HCT116 (cell line): ENCODE data around the gene TDRD12. TPM values are rescaled to one million over a fixed set of nuclear protein-coding genes. Genes with fewer than 3 reads are reported as not detected.

ENCODE experiments used
- ATF3 ChIP-seq: IDR thresholded peaks from 2 replicates; pipeline ENCODE4 v1.6.1; 2012
- CBX3 ChIP-seq: IDR thresholded peaks from 2 replicates; pipeline ENCODE4 v1.6.1; 2012; ENCODE audit warnings: low read depth
- CEBPB ChIP-seq: IDR thresholded peaks from 2 replicates; pipeline ENCODE4 v1.6.1; 2012; ENCODE audit warnings: low read depth
- EGR1 ChIP-seq: IDR thresholded peaks from 2 replicates; pipeline ENCODE4 v1.6.1; 2012; ENCODE audit warnings: low read depth
- EZH2 ChIP-seq: fragments of 200-600 bp; sonication (generic); IDR thresholded peaks from 2 replicates; pipeline ENCODE4 v1.6.1; 2017; ENCODE audit warnings: antibody characterized with exemption, mixed run types
- JUND ChIP-seq: IDR thresholded peaks from 2 replicates; pipeline ENCODE4 v1.6.1; 2012
- POLR2A ChIP-seq: IDR thresholded peaks from 2 replicates; pipeline ENCODE4 v1.7.0; 2011; ENCODE audit warnings: borderline replicate concordance; ENCODE audit not compliant: insufficient read depth, insufficient read length; ENCODE audit errors: extremely low read depth
- POLR2AphosphoS5 ChIP-seq: IDR thresholded peaks from 2 replicates; pipeline ENCODE4 v1.6.1; 2011; ENCODE audit warnings: mild to moderate bottlenecking, low read depth, low read length, moderate library complexity
- RAD21 ChIP-seq: IDR thresholded peaks from 2 replicates; pipeline ENCODE4 v1.6.1; 2012; ENCODE audit warnings: low read depth, mild to moderate bottlenecking
- SIN3A ChIP-seq: IDR thresholded peaks from 2 replicates; pipeline ENCODE4 v1.6.1; 2012; ENCODE audit warnings: low read depth
- TCF7L2 ChIP-seq: IDR thresholded peaks from 2 replicates; pipeline ENCODE4 v1.7.0; 2011; ENCODE audit warnings: borderline replicate concordance, inconsistent platforms; ENCODE audit not compliant: insufficient read depth, insufficient read length; ENCODE audit errors: extremely low read depth
- ZNF274 ChIP-seq: fragments of 200-500 bp; sonication (Bioruptor generic); IDR thresholded peaks from 2 replicates; pipeline ENCODE4 v1.6.1; 2014; ENCODE audit warnings: mild to moderate bottlenecking, low read depth, low read length, inconsistent platforms
- total RNA-seq: library from RNA; stranded (reverse); gene quantifications from one replicate; pipeline ENCODE4 v1.2.1, GENCODE V29; 2021; ENCODE audit not compliant: unreplicated experiment
- TF ChIP-seq, protein P1 (sequence below): IDR thresholded peaks from 2 replicates; pipeline ENCODE4 v1.6.1; 2011; ENCODE audit warnings: mild to moderate bottlenecking, low read length, moderate library complexity; ENCODE audit not compliant: insufficient replicate concordance; ENCODE audit errors: extremely low read depth
- TF ChIP-seq, protein P2 (sequence below): IDR thresholded peaks from 2 replicates; pipeline ENCODE4 v1.6.1; 2012

The TDRD12 gene
- total RNA-seq, 1 experiment from 2014 or later: 0.30 TPM

DNA sequence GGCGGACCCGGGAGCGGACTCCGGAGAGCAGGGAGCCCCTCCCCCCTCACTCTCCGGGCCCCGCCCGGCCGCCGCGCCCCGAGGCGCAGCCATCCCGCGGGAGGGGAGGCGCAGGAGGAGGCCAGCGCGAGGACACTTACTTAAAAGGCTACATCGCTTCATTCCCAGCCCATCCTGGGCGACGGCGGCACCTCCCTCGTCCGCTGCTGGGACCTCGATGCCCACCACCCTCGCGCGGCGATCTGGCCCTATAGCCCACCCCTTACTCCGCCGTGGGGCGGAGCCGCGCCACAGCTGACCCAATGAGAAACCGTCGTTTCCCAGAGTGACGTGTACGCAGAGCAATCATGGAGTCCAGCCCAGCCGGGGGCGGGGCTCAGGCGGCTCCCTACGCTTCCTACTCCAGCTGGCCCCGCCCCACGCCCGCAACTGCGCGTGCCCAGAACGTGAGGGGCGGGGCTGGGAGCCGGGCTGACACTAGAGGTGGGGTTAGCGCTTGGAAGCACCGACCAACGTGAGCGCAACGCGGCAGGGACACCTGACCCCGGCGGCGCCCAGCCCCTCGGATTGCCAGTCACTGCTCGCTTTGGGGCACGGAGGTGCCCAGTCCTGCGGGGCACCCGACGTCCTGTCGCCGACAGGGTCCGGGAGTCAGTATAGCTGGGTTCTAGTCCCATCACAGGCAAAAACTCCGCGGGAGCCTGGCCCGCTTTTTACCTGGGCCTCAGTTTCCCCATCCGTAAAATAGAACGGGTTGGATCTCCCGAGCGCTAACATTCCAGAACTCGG is 44.4 kb upstream of the TDRD12 start, which contains the start of gene ANKRD27 (continued):
- TF ChIP-seq, protein P1, sequence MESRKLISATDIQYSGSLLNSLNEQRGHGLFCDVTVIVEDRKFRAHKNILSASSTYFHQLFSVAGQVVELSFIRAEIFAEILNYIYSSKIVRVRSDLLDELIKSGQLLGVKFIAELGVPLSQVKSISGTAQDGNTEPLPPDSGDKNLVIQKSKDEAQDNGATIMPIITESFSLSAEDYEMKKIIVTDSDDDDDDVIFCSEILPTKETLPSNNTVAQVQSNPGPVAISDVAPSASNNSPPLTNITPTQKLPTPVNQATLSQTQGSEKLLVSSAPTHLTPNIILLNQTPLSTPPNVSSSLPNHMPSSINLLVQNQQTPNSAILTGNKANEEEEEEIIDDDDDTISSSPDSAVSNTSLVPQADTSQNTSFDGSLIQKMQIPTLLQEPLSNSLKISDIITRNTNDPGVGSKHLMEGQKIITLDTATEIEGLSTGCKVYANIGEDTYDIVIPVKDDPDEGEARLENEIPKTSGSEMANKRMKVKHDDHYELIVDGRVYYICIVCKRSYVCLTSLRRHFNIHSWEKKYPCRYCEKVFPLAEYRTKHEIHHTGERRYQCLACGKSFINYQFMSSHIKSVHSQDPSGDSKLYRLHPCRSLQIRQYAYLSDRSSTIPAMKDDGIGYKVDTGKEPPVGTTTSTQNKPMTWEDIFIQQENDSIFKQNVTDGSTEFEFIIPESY: no peak
- TF ChIP-seq, protein P2, sequence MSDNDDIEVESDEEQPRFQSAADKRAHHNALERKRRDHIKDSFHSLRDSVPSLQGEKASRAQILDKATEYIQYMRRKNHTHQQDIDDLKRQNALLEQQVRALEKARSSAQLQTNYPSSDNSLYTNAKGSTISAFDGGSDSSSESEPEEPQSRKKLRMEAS: peak; percentile 50; the same call in 1 of the 2 replicates
- no peak for TF ChIP-seq RAD21
- TF ChIP-seq POLR2AphosphoS5: peak; percentile 51
- no peak for TF ChIP-seq ATF3
- TF ChIP-seq ZNF274: no peak
- TF ChIP-seq TCF7L2: no peak
- TF ChIP-seq EGR1: no peak
- no peak; the same call in 1 of the 2 replicates for TF ChIP-seq SIN3A
- peak; percentile 53 for TF ChIP-seq POLR2A
- no peak for TF ChIP-seq CEBPB
- TF ChIP-seq EZH2: no peak
- TF ChIP-seq JUND: no peak
- no peak for TF ChIP-seq CBX3
